Esophagus squamous epithelium (tissue), 4 donors: ENCODE measurements around the gene KRT80.

Experiments used
- POLR2A ChIP-seq, 4 donors: fragments of 450-650 bp; IDR thresholded peaks; one replicate each; pipeline ENCODE4 v1.6.1; 2017; ENCODE audit warnings: antibody characterized with exemption in 4 of 4, mild to moderate bottlenecking in 4 of 4, moderate library complexity in 3 of 4
- TF ChIP-seq, protein P1 (sequence below), 6 experiments: fragments of 450-650 bp in 4 of 6; fragments of 200-600 bp in 2 of 6; sonication (generic) in 2 of 6; IDR thresholded peaks; one replicate each; pipeline ENCODE4 v1.5.1; 2016 to 2019; ENCODE audit warnings: antibody characterized with exemption in 6 of 6, mild to moderate bottlenecking in 4 of 6, moderate library complexity in 4 of 6

DNA sequence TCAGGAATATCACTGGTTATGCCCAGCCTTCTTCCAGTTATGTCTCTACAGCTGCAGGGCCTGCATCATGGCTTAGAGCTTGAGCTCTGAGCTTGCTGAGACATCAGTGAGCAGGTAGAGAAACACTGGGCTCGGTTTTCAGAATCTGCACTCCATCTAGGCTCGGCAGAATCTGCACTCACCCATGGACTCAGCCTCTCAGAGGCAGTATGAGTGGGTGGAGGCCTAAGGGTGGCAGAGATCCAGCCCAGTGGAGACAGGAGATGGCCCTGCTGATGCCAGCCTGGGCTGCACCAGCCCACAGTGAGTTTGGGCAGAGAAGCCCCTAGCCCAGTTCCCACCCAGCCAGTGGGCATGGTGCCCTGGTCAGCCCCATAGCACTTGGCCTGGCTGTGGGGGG is 12.8 kb downstream of the KRT80 start:
- TF ChIP-seq, protein P1, sequence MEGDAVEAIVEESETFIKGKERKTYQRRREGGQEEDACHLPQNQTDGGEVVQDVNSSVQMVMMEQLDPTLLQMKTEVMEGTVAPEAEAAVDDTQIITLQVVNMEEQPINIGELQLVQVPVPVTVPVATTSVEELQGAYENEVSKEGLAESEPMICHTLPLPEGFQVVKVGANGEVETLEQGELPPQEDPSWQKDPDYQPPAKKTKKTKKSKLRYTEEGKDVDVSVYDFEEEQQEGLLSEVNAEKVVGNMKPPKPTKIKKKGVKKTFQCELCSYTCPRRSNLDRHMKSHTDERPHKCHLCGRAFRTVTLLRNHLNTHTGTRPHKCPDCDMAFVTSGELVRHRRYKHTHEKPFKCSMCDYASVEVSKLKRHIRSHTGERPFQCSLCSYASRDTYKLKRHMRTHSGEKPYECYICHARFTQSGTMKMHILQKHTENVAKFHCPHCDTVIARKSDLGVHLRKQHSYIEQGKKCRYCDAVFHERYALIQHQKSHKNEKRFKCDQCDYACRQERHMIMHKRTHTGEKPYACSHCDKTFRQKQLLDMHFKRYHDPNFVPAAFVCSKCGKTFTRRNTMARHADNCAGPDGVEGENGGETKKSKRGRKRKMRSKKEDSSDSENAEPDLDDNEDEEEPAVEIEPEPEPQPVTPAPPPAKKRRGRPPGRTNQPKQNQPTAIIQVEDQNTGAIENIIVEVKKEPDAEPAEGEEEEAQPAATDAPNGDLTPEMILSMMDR (IDR thresholded peaks at IDR 0.05) = no peak
- TF ChIP-seq POLR2A (IDR thresholded peaks at IDR 0.05) = no peak
